ENCODE measurements around the gene SCLY.

SCLY gene

GRCh38 chr2:238141541-238142318 lies 80.9 kb downstream of the SCLY start:
- no peak for DNase-seq

- no peak for DNase-seq
Observed at GRCh38 chr2:238142382-238143205, 81.8 kb downstream of the SCLY start.

- DNase-seq = no peak
Observed at GRCh38 chr2:238143239-238143951, 82.6 kb downstream of the SCLY start.

- no peak for DNase-seq
Observed at GRCh38 chr2:238144262-238144661, 83.5 kb downstream of the SCLY start.

- DNase-seq = no peak
Observed at GRCh38 chr2:238145046-238145445, 84.2 kb downstream of the SCLY start.

- no peak for DNase-seq
Observed at GRCh38 chr2:238145851-238146250, 85.0 kb downstream of the SCLY start.

- no peak for DNase-seq
Observed at GRCh38 chr2:238146884-238147544, 86.2 kb downstream of the SCLY start.

- no peak for DNase-seq
Observed at GRCh38 chr2:238148981-238149380, 88.2 kb downstream of the SCLY start.
